ENCODE data around the gene SLC38A7.
A peak's percentile ranks its signal among the peaks of the same experiment; 100 is the strongest.

The SLC38A7 gene, protein sequence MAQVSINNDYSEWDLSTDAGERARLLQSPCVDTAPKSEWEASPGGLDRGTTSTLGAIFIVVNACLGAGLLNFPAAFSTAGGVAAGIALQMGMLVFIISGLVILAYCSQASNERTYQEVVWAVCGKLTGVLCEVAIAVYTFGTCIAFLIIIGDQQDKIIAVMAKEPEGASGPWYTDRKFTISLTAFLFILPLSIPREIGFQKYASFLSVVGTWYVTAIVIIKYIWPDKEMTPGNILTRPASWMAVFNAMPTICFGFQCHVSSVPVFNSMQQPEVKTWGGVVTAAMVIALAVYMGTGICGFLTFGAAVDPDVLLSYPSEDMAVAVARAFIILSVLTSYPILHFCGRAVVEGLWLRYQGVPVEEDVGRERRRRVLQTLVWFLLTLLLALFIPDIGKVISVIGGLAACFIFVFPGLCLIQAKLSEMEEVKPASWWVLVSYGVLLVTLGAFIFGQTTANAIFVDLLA

DNA sequence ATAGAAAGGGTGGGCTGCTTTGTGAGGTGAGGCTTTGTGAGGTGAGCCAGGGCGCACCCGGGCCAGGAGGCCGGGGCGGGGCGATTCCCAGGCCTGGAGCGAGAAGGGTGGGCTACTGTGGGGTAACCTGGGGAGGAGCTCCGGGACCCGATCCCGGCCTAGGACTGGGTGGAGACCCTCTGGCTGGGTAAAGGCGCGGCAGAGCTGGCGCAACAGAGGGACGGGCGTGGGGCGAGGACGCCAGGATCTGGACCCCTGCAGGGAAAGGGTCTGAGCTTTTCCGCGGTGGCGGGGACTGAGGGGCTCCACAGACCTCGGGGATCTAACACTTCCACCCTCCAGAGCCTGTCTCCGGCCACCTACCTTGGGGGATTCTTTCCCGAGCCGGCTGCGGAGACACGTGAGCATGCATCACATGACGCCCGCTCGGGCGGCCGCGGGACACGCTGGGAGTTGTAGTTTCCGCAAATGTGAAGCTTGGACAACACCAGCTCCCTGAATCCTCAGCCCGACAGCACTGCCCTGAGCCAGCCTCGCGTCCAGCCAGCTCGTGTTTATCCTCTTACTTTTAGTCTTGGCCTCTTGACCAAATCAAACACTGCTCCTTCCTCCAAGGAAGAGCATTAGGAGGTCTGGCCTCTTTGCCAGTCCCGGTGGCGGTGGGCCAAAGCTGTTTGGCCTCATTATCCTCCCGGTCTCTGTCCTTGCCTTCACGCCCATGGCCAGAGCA, at the start of gene SLC38A7:
Gene SLC38A7, minus strand, starts transcription at position 417 of the 730 bp plus-strand sequence. CDS start 4,644 bp downstream, outside the sequence.
- H3K4me3 Mint-ChIP-seq: peak within 1 kb of the TSS; percentile 88 to 94 (median 92)
- H3K36me3 Mint-ChIP-seq (ENCODE audit: low read depth): peaks cover 4% of the 10 kb centered on the region
- TF ChIP-seq, protein P1, sequence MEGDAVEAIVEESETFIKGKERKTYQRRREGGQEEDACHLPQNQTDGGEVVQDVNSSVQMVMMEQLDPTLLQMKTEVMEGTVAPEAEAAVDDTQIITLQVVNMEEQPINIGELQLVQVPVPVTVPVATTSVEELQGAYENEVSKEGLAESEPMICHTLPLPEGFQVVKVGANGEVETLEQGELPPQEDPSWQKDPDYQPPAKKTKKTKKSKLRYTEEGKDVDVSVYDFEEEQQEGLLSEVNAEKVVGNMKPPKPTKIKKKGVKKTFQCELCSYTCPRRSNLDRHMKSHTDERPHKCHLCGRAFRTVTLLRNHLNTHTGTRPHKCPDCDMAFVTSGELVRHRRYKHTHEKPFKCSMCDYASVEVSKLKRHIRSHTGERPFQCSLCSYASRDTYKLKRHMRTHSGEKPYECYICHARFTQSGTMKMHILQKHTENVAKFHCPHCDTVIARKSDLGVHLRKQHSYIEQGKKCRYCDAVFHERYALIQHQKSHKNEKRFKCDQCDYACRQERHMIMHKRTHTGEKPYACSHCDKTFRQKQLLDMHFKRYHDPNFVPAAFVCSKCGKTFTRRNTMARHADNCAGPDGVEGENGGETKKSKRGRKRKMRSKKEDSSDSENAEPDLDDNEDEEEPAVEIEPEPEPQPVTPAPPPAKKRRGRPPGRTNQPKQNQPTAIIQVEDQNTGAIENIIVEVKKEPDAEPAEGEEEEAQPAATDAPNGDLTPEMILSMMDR (IDR thresholded peaks at IDR 0.05; ENCODE audit: unreplicated experiment in 3 of 3): no peak
- peaks cover 6% of the 10 kb centered on the region for H3K27me3 Mint-ChIP-seq (ENCODE audit: low read depth)
- H3K4me1 Mint-ChIP-seq: peaks cover 14% of the 10 kb centered on the region
- no peaks in the 10 kb centered on the region for H3K9me3 Mint-ChIP-seq
- peak within 1 kb of the TSS; percentile 25 to 69 (median 59) for H3K27ac Mint-ChIP-seq

DNA sequence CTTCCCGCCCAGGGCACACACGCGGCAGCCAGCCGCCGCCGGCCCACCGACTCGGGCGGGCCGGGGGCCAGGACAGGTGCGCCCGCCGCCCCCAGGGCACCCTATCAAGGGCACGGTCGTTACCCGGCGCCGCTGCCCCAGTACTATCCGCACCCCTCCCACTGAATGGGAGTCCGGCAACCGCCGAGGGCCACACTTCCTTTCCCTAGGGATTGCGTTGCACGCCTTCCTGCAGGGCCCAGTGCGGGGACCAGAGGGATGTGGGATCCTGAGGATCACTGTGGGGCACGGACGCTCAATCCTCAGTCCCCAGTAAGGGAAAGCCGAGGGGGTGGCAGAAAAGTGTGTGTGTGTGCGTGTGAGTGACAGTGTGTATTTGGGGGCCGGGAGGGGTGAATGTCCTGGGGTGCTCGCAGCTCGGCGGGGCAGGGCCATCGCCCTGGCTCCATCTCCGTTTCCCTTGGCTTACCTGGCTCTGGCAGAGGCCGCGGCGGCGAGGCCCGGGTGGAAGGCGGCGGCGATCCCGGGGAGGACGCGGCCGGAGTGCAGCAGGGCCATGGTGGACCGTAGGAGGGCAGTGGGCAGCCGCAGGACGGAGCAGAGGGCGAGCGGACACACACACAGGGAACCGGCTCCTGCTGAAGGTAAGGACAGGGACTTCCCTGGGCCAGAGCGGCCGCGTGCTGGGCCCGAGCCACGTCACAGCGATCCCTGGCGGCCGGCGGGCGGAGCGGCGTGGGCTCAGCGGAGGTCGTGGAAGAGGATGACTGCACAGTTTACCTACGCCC, 49.3 kb upstream of the SLC38A7 start, which contains the start of gene GOT2:
Gene GOT2, minus strand, starts transcription at position 646 of the 788 bp plus-strand sequence. Its CDS starts 88 bp downstream, at position 558.
- Mint-ChIP-seq H3K4me3 (peak within 1 kb of the TSS; percentile 99 to 100 (median 100)), H3K27me3 (ENCODE audit: low read depth) (no peaks in the 10 kb centered on the region), H3K4me1 (peaks cover 12% of the 10 kb centered on the region), H3K36me3 (ENCODE audit: low read depth) (peaks cover 4% of the 10 kb centered on the region), H3K27ac (peak within 1 kb of the TSS; percentile 44 to 93 (median 73)), H3K9me3 (no peaks in the 10 kb centered on the region)
- TF ChIP-seq, protein P1 (IDR thresholded peaks at IDR 0.05; ENCODE audit: unreplicated experiment in 3 of 3): peak; percentile 89 to 94 (median 92)

DNA sequence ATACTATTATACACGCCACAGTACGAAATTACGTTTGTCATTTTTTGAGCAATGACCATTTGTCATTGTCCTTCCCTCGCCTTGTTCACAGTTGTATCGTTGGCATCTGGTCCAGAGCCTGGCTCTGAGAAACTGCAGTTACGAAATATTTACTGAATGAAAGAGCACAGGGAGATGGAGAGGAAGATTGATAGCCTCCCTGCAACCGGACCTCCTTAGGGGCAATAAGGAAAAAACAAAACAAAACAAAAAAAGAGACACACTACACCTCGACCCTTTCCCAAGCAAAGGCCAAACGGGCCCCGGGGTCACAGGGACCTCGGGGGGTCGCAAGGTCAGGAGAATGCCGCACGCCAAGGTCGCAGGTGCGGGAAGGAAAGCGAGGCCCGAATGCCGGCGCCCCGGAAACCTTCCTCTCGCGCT, 48.7 kb upstream of the SLC38A7 start:
- TF ChIP-seq, protein P1 (IDR thresholded peaks at IDR 0.05; ENCODE audit: unreplicated experiment in 3 of 3): no peak
- no peaks in the 10 kb centered on the region for H3K27me3 Mint-ChIP-seq (ENCODE audit: low read depth)
- H3K27ac Mint-ChIP-seq: peak overlapping the region; percentile 27 to 54 (median 44)
- no peaks in the 10 kb centered on the region for H3K9me3 Mint-ChIP-seq
- H3K4me3 Mint-ChIP-seq: peak overlapping the region; percentile 83 to 95 (median 89)
- peaks cover 4% of the 10 kb centered on the region for H3K36me3 Mint-ChIP-seq (ENCODE audit: low read depth)
- peaks cover 12% of the 10 kb centered on the region for H3K4me1 Mint-ChIP-seq

DNA sequence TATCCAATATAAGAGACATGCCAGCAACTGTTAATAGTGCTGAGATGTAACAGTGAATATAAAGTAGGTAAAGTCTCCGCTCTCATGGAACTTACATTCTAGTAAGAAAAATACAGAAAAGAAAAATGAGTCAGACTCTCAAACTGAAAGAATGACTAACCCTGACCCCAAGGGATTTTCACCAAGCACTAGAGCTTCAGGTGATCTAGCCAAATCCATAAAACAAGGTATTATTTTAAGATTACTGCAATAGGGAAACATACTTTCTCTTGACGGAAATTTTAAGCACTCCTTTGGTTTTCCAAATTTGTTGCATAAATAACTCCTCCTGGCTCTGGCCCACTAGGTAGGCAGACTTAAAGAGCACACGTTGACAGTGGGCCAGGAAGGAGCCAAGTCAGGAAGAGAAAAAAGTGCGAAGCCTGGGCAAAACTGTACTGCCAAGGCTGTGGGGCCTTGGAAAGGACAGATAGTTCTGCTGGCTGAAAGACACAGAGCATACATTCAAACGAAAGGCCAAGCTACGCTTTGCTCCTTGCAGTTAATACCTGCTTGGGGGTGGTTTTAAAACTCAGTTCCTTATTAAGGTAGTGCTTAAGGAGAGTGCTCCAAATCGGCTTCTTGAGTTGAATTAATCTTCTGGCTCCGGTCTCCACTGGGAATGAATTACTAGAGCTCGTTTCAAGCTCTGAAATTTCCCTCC, 48.1 kb upstream of the SLC38A7 start:
- Mint-ChIP-seq H3K4me3 (peak overlapping the region; percentile 83 to 95 (median 89)), H3K4me1 (peaks cover 12% of the 10 kb centered on the region), H3K27me3 (ENCODE audit: low read depth) (no peaks in the 10 kb centered on the region), H3K9me3 (no peaks in the 10 kb centered on the region), H3K36me3 (ENCODE audit: low read depth) (peaks cover 4% of the 10 kb centered on the region), H3K27ac (peak overlapping the region; percentile 27 to 54 (median 44))
- TF ChIP-seq, protein P1 (IDR thresholded peaks at IDR 0.05; ENCODE audit: unreplicated experiment in 3 of 3): no peak

Data from nephron (organoid).